H1 (cell line): ENCODE measurements around the gene SESN3. TPM values are rescaled to one million over a fixed set of nuclear protein-coding genes. Genes with fewer than 3 reads are reported as not detected.

ENCODE experiments used
- CTCF ChIA-PET: fragments of 300-600 bp; sonication (Branson Sonifier 250); formaldehyde crosslinking; loops from one replicate; lab custom pipeline; 2021; ENCODE audit not compliant: partially characterized antibody; lab: Charles Lee
- POLR2A ChIA-PET: fragments of 300-600 bp; sonication (Branson Sonifier 250); formaldehyde crosslinking; loops from one replicate; lab custom pipeline; 2021; ENCODE audit warnings: inconsistent platforms; ENCODE audit not compliant: partially characterized antibody; lab: Charles Lee
- DNase-seq, 2 experiments: peaks; one replicate each; pipeline versions ENCODE4 v3.0.0 to v3.0.0-alpha.2; 2010 to 2022; ENCODE audit warnings: low spot score in 2 of 2, low read depth in 1 of 2, mixed read lengths in 1 of 2
- FAIRE-seq: peaks from 2 replicates; lab custom pipeline; 2011; peaks lifted over from hg19 to GRCh38; lab: Jason Lieb, UNC
- H2AFZ ChIP-seq: 2 replicates; pipeline ENCODE4 v1.8.1; 2012; ENCODE audit warnings: low read length, inconsistent platforms
- H2AK5ac ChIP-seq: 2 replicates; pipeline ENCODE4 v1.6.1; 2013; ENCODE audit warnings: low read depth, low read length
- H2BK120ac ChIP-seq: replicated peaks from 2 replicates; pipeline ENCODE3; 2013; ENCODE audit warnings: low read depth, low read length, inconsistent platforms
- H2BK12ac ChIP-seq: 2 replicates; pipeline ENCODE4 v1.6.1; 2013; ENCODE audit warnings: low read depth, low read length
- H2BK15ac ChIP-seq: 2 replicates; pipeline ENCODE4 v1.6.1; 2013; ENCODE audit warnings: low read length
- H2BK20ac ChIP-seq: 2 replicates; pipeline ENCODE4 v1.6.1; 2013; ENCODE audit warnings: low read length
- H2BK5ac ChIP-seq: 2 replicates; pipeline ENCODE4 v1.6.1; 2013; ENCODE audit warnings: low read depth, low read length
- H3K14ac ChIP-seq: 2 replicates; pipeline ENCODE4 v1.6.1; 2013; ENCODE audit warnings: inconsistent platforms; ENCODE audit not compliant: insufficient read length
- H3K18ac ChIP-seq: 2 replicates; pipeline ENCODE4 v1.6.1; 2013; ENCODE audit warnings: low read length; ENCODE audit errors: extremely low read depth
- H3K23ac ChIP-seq: 2 replicates; pipeline ENCODE4 v1.6.1; 2013; ENCODE audit warnings: inconsistent platforms; ENCODE audit not compliant: insufficient read length
- H3K23me2 ChIP-seq: 2 replicates; pipeline ENCODE4 v1.6.1; 2013; ENCODE audit warnings: low read depth, low read length
- H3K27ac ChIP-seq: 2 replicates; pipeline ENCODE4 v1.6.1; 2011; ENCODE audit warnings: low read depth, low read length, inconsistent platforms
- H3K27me3 ChIP-seq, 4 experiments: replicated peaks in 1 of 4; 1 replicate in 1 of 4; 2 replicates in 3 of 4; pipeline versions ENCODE4 v1.6.1 to v1.8.1; 2011 to 2013; ENCODE audit warnings: low read length in 3 of 4, mild to moderate bottlenecking in 3 of 4, inconsistent platforms in 2 of 4, mixed read lengths in 2 of 4, moderate library complexity in 1 of 4; ENCODE audit not compliant: control insufficient read depth in 3 of 4, insufficient read depth in 3 of 4; ENCODE audit errors: extremely low read depth in 1 of 4
- H3K36me3 ChIP-seq, 4 experiments: 2 replicates each; pipeline versions ENCODE4 v1.6.1 to v1.8.1; 2011 to 2013; ENCODE audit warnings: mild to moderate bottlenecking in 4 of 4, low read length in 3 of 4, moderate library complexity in 2 of 4, control low read depth in 1 of 4, inconsistent platforms in 1 of 4; ENCODE audit not compliant: insufficient read depth in 4 of 4, control insufficient read depth in 2 of 4
- H3K4ac ChIP-seq: replicated peaks from 2 replicates; pipeline ENCODE3; 2013; ENCODE audit warnings: low read length, low read depth, mixed read lengths, inconsistent platforms; ENCODE audit not compliant: insufficient read length
- H3K4me1 ChIP-seq, 4 experiments: replicated peaks in 1 of 4; 1 replicate in 1 of 4; 2 replicates in 3 of 4; pipeline versions ENCODE4 v1.6.1 to v1.8.1; 2011 to 2013; ENCODE audit warnings: low read length in 3 of 4, inconsistent platforms in 2 of 4, mixed read lengths in 1 of 4; ENCODE audit not compliant: insufficient read depth in 4 of 4, control insufficient read depth in 3 of 4
- H3K4me2 ChIP-seq, 2 experiments: 2 replicates each; pipeline versions ENCODE4 v1.6.1 to v1.8.1; 2011 to 2013; ENCODE audit warnings: low read depth in 2 of 2, low read length in 2 of 2, control low read depth in 1 of 2, inconsistent platforms in 1 of 2, mild to moderate bottlenecking in 1 of 2; ENCODE audit not compliant: insufficient read depth in 1 of 2
- H3K4me3 ChIP-seq, 4 experiments: fragments of 200-600, 300-600 bp in 1 of 4; sonication (generic), shearing (Covaris generic), sonication (Bioruptor Twin) in 1 of 4; 2 replicates each; pipeline versions ENCODE4 v1.5.1 to v1.8.1; 2011 to 2016; ENCODE audit warnings: low read length in 4 of 4, low read depth in 3 of 4, control low read depth in 2 of 4, inconsistent platforms in 2 of 4, mild to moderate bottlenecking in 2 of 4, mixed read lengths in 1 of 4, moderate library complexity in 1 of 4; ENCODE audit not compliant: insufficient read depth in 2 of 4; ENCODE audit errors: extremely low read depth in 1 of 4
- H3K56ac ChIP-seq: replicated peaks from 2 replicates; pipeline ENCODE3; 2013; ENCODE audit warnings: low read depth, mild to moderate bottlenecking, mixed read lengths, low read length, inconsistent platforms; ENCODE audit not compliant: insufficient read length
- H3K79me1 ChIP-seq: 2 replicates; pipeline ENCODE4 v1.6.1; 2013; ENCODE audit warnings: low read depth, low read length, control low read depth
- H3K79me2 ChIP-seq, 2 experiments: 2 replicates each; pipeline versions ENCODE4 v1.6.1 to v1.8.1; 2012 to 2013; ENCODE audit warnings: low read length in 2 of 2, mild to moderate bottlenecking in 2 of 2, inconsistent platforms in 1 of 2; ENCODE audit not compliant: insufficient read depth in 2 of 2, control insufficient read depth in 1 of 2
- H3K9ac ChIP-seq, 4 experiments: replicated peaks in 1 of 4; 1 replicate in 1 of 4; 2 replicates in 3 of 4; pipeline versions ENCODE4 v1.6.1 to v1.8.1; 2011 to 2013; ENCODE audit warnings: low read depth in 3 of 4, low read length in 3 of 4, control low read depth in 2 of 4, mild to moderate bottlenecking in 2 of 4, moderate library complexity in 2 of 4, inconsistent platforms in 1 of 4; ENCODE audit errors: extremely low read depth in 1 of 4
- H3K9me3 ChIP-seq, 2 experiments: 2 replicates each; pipeline versions ENCODE4 v1.6.1 to v1.8.1; 2012 to 2013; ENCODE audit warnings: mild to moderate bottlenecking in 2 of 2, moderate library complexity in 2 of 2, control low read depth in 1 of 2, inconsistent platforms in 1 of 2, low read depth in 1 of 2, low read length in 1 of 2, mixed read lengths in 1 of 2; ENCODE audit not compliant: insufficient read depth in 2 of 2
- H4K20me1 ChIP-seq, 2 experiments: replicated peaks in 1 of 2; 2 replicates each; pipeline versions ENCODE3 to v1.8.1; 2011 to 2013; ENCODE audit warnings: inconsistent platforms in 2 of 2, low read length in 2 of 2, mild to moderate bottlenecking in 1 of 2; ENCODE audit not compliant: insufficient read depth in 2 of 2, control insufficient read depth in 1 of 2
- H4K5ac ChIP-seq: 2 replicates; pipeline ENCODE4 v1.6.1; 2013; ENCODE audit warnings: low read length, low read depth, mixed read lengths, inconsistent platforms; ENCODE audit not compliant: insufficient read length
- H4K8ac ChIP-seq: 2 replicates; pipeline ENCODE4 v1.8.0; 2013; ENCODE audit warnings: mild to moderate bottlenecking, moderate library complexity, low read length, inconsistent platforms; ENCODE audit not compliant: insufficient read depth; ENCODE audit errors: extremely low read depth
- H4K91ac ChIP-seq: replicated peaks from 2 replicates; pipeline ENCODE3; 2013; ENCODE audit warnings: low read length, mixed read lengths, inconsistent platforms; ENCODE audit not compliant: insufficient read length
- ASH2L ChIP-seq: fragments of 200-600, 300-600 bp; sonication (generic); IDR thresholded peaks from one replicate; pipeline ENCODE4 v1.7.1; 2017; ENCODE audit warnings: low read length
- ATF2 ChIP-seq: IDR thresholded peaks from 2 replicates; pipeline ENCODE4 v1.6.1; 2012; ENCODE audit warnings: low read length, inconsistent platforms
- SP4 ChIP-seq: IDR thresholded peaks from 2 replicates; pipeline ENCODE4 v1.6.1; 2012; ENCODE audit warnings: low read length, inconsistent platforms
- SRF ChIP-seq: IDR thresholded peaks from 2 replicates; pipeline ENCODE4 v1.6.1; 2011; ENCODE audit warnings: mild to moderate bottlenecking, low read depth, low read length, moderate library complexity
- ZNF274 ChIP-seq: IDR thresholded peaks from 2 replicates; pipeline ENCODE4 v1.7.0; 2012; ENCODE audit warnings: low read length, borderline replicate concordance; ENCODE audit errors: extremely low read depth
- WGBS, 2 experiments: shearing (Covaris generic) in 1 of 2; methylation state at CpG; one replicate each; pipeline versions ENCODE4 v1.1.6 to v1.1.7; 2013 to 2015; ENCODE audit warnings: low lambda C conversion rate in 2 of 2, mixed read lengths in 2 of 2, inconsistent platforms in 1 of 2, low coverage in 1 of 2, missing lambda C conversion rate in 1 of 2; ENCODE audit not compliant: insufficient replicate concordance in 2 of 2, insufficient coverage in 1 of 2, insufficient read length in 1 of 2; ENCODE audit errors: extremely low coverage in 1 of 2, missing lambda C conversion rate in 1 of 2; 5-methylcytosine and 5-hydroxymethylcytosine counted together
- polyA plus RNA-seq, 7 experiments: library from polyadenylated mRNA; depleted of rRNA in 3 of 7; stranded (reverse) in 5 of 7; unstranded in 2 of 7; fragments of >200 nt in 5 of 7; fragments of 200-250 nt in 2 of 7; gene quantifications; 1 replicate in 5 of 7; 2 replicates in 1 of 7; 4 replicates in 1 of 7; pipeline versions ENCODE4 v1.2.1 to v1.2.3, GENCODE V29; 2011 to 2013; ENCODE audit warnings: missing spikeins in 2 of 7, mixed read lengths in 2 of 7
- total RNA-seq: library from RNA; stranded (reverse); fragmentation: NEBNext Ultra II Directional; extraction: Animal tissue kit (Norgen Biotek cat#: 25700); gene quantifications from 2 replicates; pipeline ENCODE4 v1.2.1, GENCODE V29; 2021

SESN3 gene
- total and polyA plus RNA-seq, 2 of the 8 experiments (the other 6 are each of a cell fraction or from before 2014, with no cell fraction given), result 10.2 to 31.1 TPM

- Histone ChIP-seq H3K18ac (no peak overlapping the region), H4K91ac (no peak overlapping the region), H3K9ac (no peak overlapping the region), H4K20me1 (no peaks in the 10 kb centered on the region), H3K23ac (no peak overlapping the region), H3K23me2 (no peaks in the 10 kb centered on the region), H2BK12ac (no peak overlapping the region), H3K4me2 (no peak overlapping the region), H2BK20ac (no peak overlapping the region), H3K79me2 (no peaks in the 10 kb centered on the region), H3K79me1 (no peaks in the 10 kb centered on the region), H3K4me3 (no peak overlapping the region), H2AK5ac (no peak overlapping the region), H4K5ac (no peak overlapping the region), H3K27ac (no peak overlapping the region), H2AFZ (no peak overlapping the region), H3K14ac (no peak overlapping the region), H4K8ac (no peak overlapping the region), H3K4me1 (peaks cover 0 to 14% (median 5%) of the 10 kb centered on the region in 4 experiments; a peak in 4 of 7 replicates), H3K4ac (no peak overlapping the region), H2BK5ac (no peak overlapping the region), H3K36me3 (no peaks in the 10 kb centered on the region), H3K56ac (no peak overlapping the region), H2BK15ac (no peak overlapping the region), H3K9me3 (no peaks in the 10 kb centered on the region), H3K27me3 (no peaks in the 10 kb centered on the region; a peak in 1 of 7 replicates), H2BK120ac (no peak overlapping the region)
- FAIRE-seq (no peak), DNase-seq (no peak)
- WGBS, 2 experiments, result 65% methylated on average over 2 of the region's 2 CpGs; no CpG with 5 or more reads in 1 of the 2 experiments
- POLR2A ChIA-PET, result interaction anchor here (1.6 to 2.3 kb wide), 2 partner anchors 9 to 12 kb away, joined by 5 to 7 read pairs; partner anchors contain the start of gene SESN3
- CTCF ChIA-PET, result interaction anchor here (1.0 kb wide), 2 partner anchors 10 to 86 kb away, joined by 3 to 4 read pairs; no protein-coding TSS in a partner anchor
- no peak for TF ChIP-seq ASH2L
- TF ChIP-seq ZNF274, result no peak
- no peak for TF ChIP-seq SRF
- no peak for TF ChIP-seq SP4
- TF ChIP-seq ATF2, result no peak
Measured at GRCh38 chr11:95243673-95244072, 12.7 kb upstream of the SESN3 start.
